GM19452 (cell line): ENCODE data around the gene HHAT.
"Not testable (repeated sequence)": the region's sequence is repeated elsewhere in the genome, so short reads cannot be mapped to it uniquely, and the experiment has no call there.

ENCODE experiments used
- ATAC-seq: cut with Tn5 transposase; IDR thresholded peaks from one replicate; pipeline ENCODE4 v1.9.1; 2021; ENCODE audit not compliant: unreplicated experiment

HHAT gene

GRCh38 chr1:210631399-210631798 is 302.7 kb downstream of the HHAT start:
- no peak for ATAC-seq

- ATAC-seq = no peak
Measured at GRCh38 chr1:210633140-210633539, 304.4 kb downstream of the HHAT start.

GRCh38 chr1:210633636-210634035 is 304.9 kb downstream of the HHAT start:
- ATAC-seq = no peak

GRCh38 chr1:210635108-210635507 is 306.4 kb downstream of the HHAT start:
- no peak for ATAC-seq

- no peak for ATAC-seq
Measured at GRCh38 chr1:210641582-210641981, 312.9 kb downstream of the HHAT start.

GRCh38 chr1:210645582-210646257 is 317.0 kb downstream of the HHAT start:
- ATAC-seq = no peak

GRCh38 chr1:210646258-210646616 is 317.5 kb downstream of the HHAT start:
- ATAC-seq = no peak

- ATAC-seq = no peak
Measured at GRCh38 chr1:210647406-210648333, 319.0 kb downstream of the HHAT start.

GRCh38 chr1:210648588-210649269 is 320.0 kb downstream of the HHAT start:
- ATAC-seq = no peak

GRCh38 chr1:210650403-210650802 is 321.7 kb downstream of the HHAT start:
- no peak for ATAC-seq

GRCh38 chr1:210652329-210652954 is 323.7 kb downstream of the HHAT start:
- no peak for ATAC-seq

- no peak for ATAC-seq
Measured at GRCh38 chr1:210653771-210654170, 325.1 kb downstream of the HHAT start.

GRCh38 chr1:210654176-210654981 is 325.7 kb downstream of the HHAT start:
- no peak for ATAC-seq

- no peak for ATAC-seq
Measured at GRCh38 chr1:210655511-210655910, 326.8 kb downstream of the HHAT start.

- ATAC-seq = no peak
Measured at GRCh38 chr1:210657806-210658205, 329.1 kb downstream of the HHAT start.

GRCh38 chr1:210661520-210661919 is 332.8 kb downstream of the HHAT start:
- ATAC-seq = not testable (repeated sequence)

GRCh38 chr1:210662291-210663050 is 333.8 kb downstream of the HHAT start:
- no peak for ATAC-seq

- no peak for ATAC-seq
Measured at GRCh38 chr1:210663730-210664573, 335.2 kb downstream of the HHAT start.

- no peak for ATAC-seq
Measured at GRCh38 chr1:210669951-210670350, 341.2 kb downstream of the HHAT start.
